GM21619 (cell line): ENCODE data around the gene ZNF732.
"Not testable (repeated sequence)": the region's sequence is repeated elsewhere in the genome, so short reads cannot be mapped to it uniquely, and the experiment has no call there.

Experiments
- ATAC-seq: cut with Tn5 transposase; IDR thresholded peaks from one replicate; pipeline ENCODE4 v1.9.1; 2021; ENCODE audit not compliant: unreplicated experiment

Gene ZNF732

GRCh38 chr4:253936-254756 lies 51.1 kb downstream of the ZNF732 start:
- ATAC-seq: no peak

- ATAC-seq: no peak
Observed at GRCh38 chr4:252065-252601, 53.1 kb downstream of the ZNF732 start.

- ATAC-seq: no peak
Observed at GRCh38 chr4:244471-244870, 60.8 kb downstream of the ZNF732 start.

- ATAC-seq: no peak
Observed at GRCh38 chr4:243426-243825, 61.8 kb downstream of the ZNF732 start.

- no peak for ATAC-seq
Observed at GRCh38 chr4:242121-242848, 63.0 kb downstream of the ZNF732 start.

- ATAC-seq: not testable (repeated sequence)
Observed at GRCh38 chr4:241411-241810, 63.9 kb downstream of the ZNF732 start.

- no peak for ATAC-seq
Observed at GRCh38 chr4:236028-236427, 69.2 kb downstream of the ZNF732 start.

GRCh38 chr4:234178-234577 lies 71.1 kb downstream of the ZNF732 start:
- no peak for ATAC-seq

GRCh38 chr4:223913-224497 lies 81.3 kb downstream of the ZNF732 start:
- ATAC-seq: no peak
